ENCODE data around the gene MCF2L. TPM values are rescaled to one million over a fixed set of nuclear protein-coding genes. Genes with fewer than 3 reads are reported as not detected.

MCF2L gene
- total RNA-seq, 1 experiment from 2014 or later, result 9.5 TPM

- no peaks in the 10 kb centered on the region for H3K36me3 ChIP-seq (ENCODE audit: insufficient read depth, low read length, poor library complexity, severe bottlenecking)
- H3K4me3 ChIP-seq (ENCODE audit: low read depth, low read length, poor library complexity, severe bottlenecking), result no peak overlapping the region
- peaks cover 4% of the 10 kb centered on the region for H3K4me1 ChIP-seq (ENCODE audit: insufficient read depth, low read length, poor library complexity, severe bottlenecking)
- ChIA-PET CTCF (no interaction called here), POLR2A (ENCODE audit: low non-redundant PET) (no interaction called here)
- BruUV-seq (replicated peaks), result no TSS peak
- no peak for DNase-seq (ENCODE audit: low spot score)
- intact Hi-C loops (cut with micrococcal nuclease; ENCODE audit: unreplicated experiment), result no loop called here
- H3K27ac ChIP-seq (ENCODE audit: low read depth, low read length, poor library complexity, severe bottlenecking), result no peak overlapping the region
- no peaks in the 10 kb centered on the region for H3K27me3 ChIP-seq (replicated peaks; ENCODE audit: insufficient read depth, low read depth, low read length, poor library complexity)
- H3K9me3 ChIP-seq (ENCODE audit: low read depth, low read length, poor library complexity, severe bottlenecking), result no peaks in the 10 kb centered on the region
- TF ChIP-seq, protein P1, sequence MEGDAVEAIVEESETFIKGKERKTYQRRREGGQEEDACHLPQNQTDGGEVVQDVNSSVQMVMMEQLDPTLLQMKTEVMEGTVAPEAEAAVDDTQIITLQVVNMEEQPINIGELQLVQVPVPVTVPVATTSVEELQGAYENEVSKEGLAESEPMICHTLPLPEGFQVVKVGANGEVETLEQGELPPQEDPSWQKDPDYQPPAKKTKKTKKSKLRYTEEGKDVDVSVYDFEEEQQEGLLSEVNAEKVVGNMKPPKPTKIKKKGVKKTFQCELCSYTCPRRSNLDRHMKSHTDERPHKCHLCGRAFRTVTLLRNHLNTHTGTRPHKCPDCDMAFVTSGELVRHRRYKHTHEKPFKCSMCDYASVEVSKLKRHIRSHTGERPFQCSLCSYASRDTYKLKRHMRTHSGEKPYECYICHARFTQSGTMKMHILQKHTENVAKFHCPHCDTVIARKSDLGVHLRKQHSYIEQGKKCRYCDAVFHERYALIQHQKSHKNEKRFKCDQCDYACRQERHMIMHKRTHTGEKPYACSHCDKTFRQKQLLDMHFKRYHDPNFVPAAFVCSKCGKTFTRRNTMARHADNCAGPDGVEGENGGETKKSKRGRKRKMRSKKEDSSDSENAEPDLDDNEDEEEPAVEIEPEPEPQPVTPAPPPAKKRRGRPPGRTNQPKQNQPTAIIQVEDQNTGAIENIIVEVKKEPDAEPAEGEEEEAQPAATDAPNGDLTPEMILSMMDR (conservative IDR thresholded peaks at IDR 0.05; ENCODE audit: low read depth, low read length), result no peak
- no peak for TF ChIP-seq EZH2 (IDR thresholded peaks at IDR 0.05; ENCODE audit: borderline replicate concordance, low read depth, low read length, poor library complexity, severe bottlenecking)
These were observed 119.1 kb downstream of the MCF2L start for GRCh38 chr13:113087923-113088690.

DNA sequence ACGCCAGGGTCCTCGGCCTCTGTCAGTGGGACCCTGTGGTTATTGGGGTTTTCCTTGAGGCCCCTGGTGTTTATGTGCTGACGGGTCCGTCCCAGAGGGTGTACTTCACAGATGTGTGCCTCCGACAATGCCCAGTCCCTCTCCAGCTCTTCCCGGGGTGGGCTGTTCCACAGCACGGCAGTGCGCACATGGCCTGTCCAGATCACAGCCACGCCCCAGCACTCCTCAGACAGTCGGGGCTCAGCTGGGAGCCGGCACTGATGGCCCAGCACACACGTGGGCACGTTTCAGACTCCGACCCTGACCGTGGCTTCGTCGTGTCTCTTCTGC lies 119.6 kb downstream of the MCF2L start:
- CTCF ChIA-PET, result no interaction called here
- no peaks in the 10 kb centered on the region for H3K36me3 ChIP-seq (ENCODE audit: insufficient read depth, low read length, poor library complexity, severe bottlenecking)
- H3K27ac ChIP-seq (ENCODE audit: low read depth, low read length, poor library complexity, severe bottlenecking), result no peak overlapping the region
- no peaks in the 10 kb centered on the region for H3K9me3 ChIP-seq (ENCODE audit: low read depth, low read length, poor library complexity, severe bottlenecking)
- no peak overlapping the region for H3K4me3 ChIP-seq (ENCODE audit: low read depth, low read length, poor library complexity, severe bottlenecking)
- intact Hi-C loops (cut with micrococcal nuclease; ENCODE audit: unreplicated experiment), result no loop called here
- BruUV-seq (replicated peaks), result no TSS peak
- DNase-seq (ENCODE audit: low spot score), result no peak
- TF ChIP-seq, protein P1 (conservative IDR thresholded peaks at IDR 0.05; ENCODE audit: low read depth, low read length), result no peak
- no peak for TF ChIP-seq EZH2 (IDR thresholded peaks at IDR 0.05; ENCODE audit: borderline replicate concordance, low read depth, low read length, poor library complexity, severe bottlenecking)
- peaks cover 4% of the 10 kb centered on the region for H3K4me1 ChIP-seq (ENCODE audit: insufficient read depth, low read length, poor library complexity, severe bottlenecking)
- POLR2A ChIA-PET (ENCODE audit: low non-redundant PET), result no interaction called here
- no peaks in the 10 kb centered on the region for H3K27me3 ChIP-seq (replicated peaks; ENCODE audit: insufficient read depth, low read depth, low read length, poor library complexity)

GRCh38 chr13:113089693-113090414 lies 120.8 kb downstream of the MCF2L start:
- Histone ChIP-seq H3K4me1 (ENCODE audit: insufficient read depth, low read length, poor library complexity, severe bottlenecking) (no peaks in the 10 kb centered on the region), H3K4me3 (ENCODE audit: low read depth, low read length, poor library complexity, severe bottlenecking) (no peak overlapping the region), H3K27ac (ENCODE audit: low read depth, low read length, poor library complexity, severe bottlenecking) (no peak overlapping the region), H3K36me3 (ENCODE audit: insufficient read depth, low read length, poor library complexity, severe bottlenecking) (no peaks in the 10 kb centered on the region), H3K27me3 (replicated peaks; ENCODE audit: insufficient read depth, low read depth, low read length, poor library complexity) (no peaks in the 10 kb centered on the region), H3K9me3 (ENCODE audit: low read depth, low read length, poor library complexity, severe bottlenecking) (no peaks in the 10 kb centered on the region)
- ChIA-PET CTCF (no interaction called here), POLR2A (ENCODE audit: low non-redundant PET) (no interaction called here)
- intact Hi-C loops (cut with micrococcal nuclease; ENCODE audit: unreplicated experiment), result no loop called here
- no peak for TF ChIP-seq EZH2 (IDR thresholded peaks at IDR 0.05; ENCODE audit: borderline replicate concordance, low read depth, low read length, poor library complexity, severe bottlenecking)
- TF ChIP-seq, protein P1 (conservative IDR thresholded peaks at IDR 0.05; ENCODE audit: low read depth, low read length), result no peak
- no TSS peak for BruUV-seq (replicated peaks)
- DNase-seq (ENCODE audit: low spot score), result no peak
